Activated CD8-positive, alpha-beta T cell treated with anti-CD3 and anti-CD28 coated beads for 36 hours (primary cell): ENCODE measurements around the gene CASTOR1. TPM values are rescaled to one million over a fixed set of nuclear protein-coding genes. Genes with fewer than 3 reads are reported as not detected.

Experiments
- ATAC-seq: fragments of 200-7000 bp; cut with Tn5 transposase; one replicate; pipeline ENCODE4 v1.10.0; 2021; ENCODE audit warnings: mild to moderate bottlenecking, moderate library complexity
- CTCF ChIA-PET: fragments of 350-600 bp; sonication (Branson Sonifier 250); formaldehyde crosslinking; loops from one replicate; lab custom pipeline; 2021; ENCODE audit warnings: antibody characterized with exemption; lab: Charles Lee
- POLR2A ChIA-PET: fragments of 350-600 bp; sonication (Branson Sonifier 250); formaldehyde crosslinking; loops from one replicate; lab custom pipeline; 2021; ENCODE audit warnings: antibody characterized with exemption; lab: Charles Lee
- DNase-seq: peaks from one replicate; pipeline ENCODE4 v3.0.0-alpha.2; 2020
- H3K27ac Mint-ChIP-seq: one replicate; pipeline ENCODE4 v1.8.0; 2021; ENCODE audit warnings: mild to moderate bottlenecking, mixed read lengths
- H3K27me3 Mint-ChIP-seq: one replicate; pipeline ENCODE4 v1.8.0; 2021; ENCODE audit warnings: mixed read lengths
- H3K36me3 Mint-ChIP-seq: one replicate; pipeline ENCODE4 v1.8.0; 2021; ENCODE audit warnings: low read depth, mixed read lengths
- H3K4me1 Mint-ChIP-seq: one replicate; pipeline ENCODE4 v1.8.0; 2021; ENCODE audit warnings: low read depth, mixed read lengths
- H3K4me3 Mint-ChIP-seq: one replicate; pipeline ENCODE4 v1.8.0; 2021; ENCODE audit warnings: mild to moderate bottlenecking, moderate library complexity, mixed read lengths
- H3K9me3 Mint-ChIP-seq: one replicate; pipeline ENCODE4 v1.8.0; 2021; ENCODE audit warnings: mixed read lengths
- intact Hi-C: fragments of 100-400 bp; cut with micrococcal nuclease; formaldehyde crosslinking; loops from one replicate; pipeline ENCODE4 v1.10.0; 2022
- total RNA-seq, 2 experiments: library from RNA; stranded (reverse); gene quantifications; one replicate each; pipeline ENCODE4 v1.2.3, GENCODE V29; 2021
- TF ChIP-seq, protein P1 (sequence below): fragments of 200-600 bp; IDR thresholded peaks from one replicate; pipeline ENCODE4 v1.8.0; 2022; ENCODE audit warnings: antibody characterized with exemption, mild to moderate bottlenecking

Gene CASTOR1
- total RNA-seq, 2 experiments from 2014 or later, result 4.2 to 5.1 TPM

DNA sequence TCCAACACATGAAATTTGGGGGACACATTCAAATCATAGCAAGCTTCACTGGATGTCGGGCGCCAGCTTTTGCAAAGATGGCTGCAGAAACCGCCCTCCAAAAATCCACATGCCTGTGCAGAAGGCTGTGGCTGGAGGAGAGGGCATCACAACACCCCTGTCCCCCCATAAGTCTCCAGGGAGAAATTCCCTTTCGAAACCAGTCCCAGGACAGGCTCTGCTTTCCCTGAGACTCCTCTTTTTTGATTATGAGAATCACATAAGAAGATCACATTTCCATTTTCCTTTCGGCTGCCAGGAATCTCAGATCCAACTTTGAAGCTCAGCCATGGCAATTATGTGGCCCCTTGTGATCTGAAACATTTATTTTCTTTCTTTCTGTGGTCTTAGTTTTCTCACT is 52.4 kb downstream of the CASTOR1 start:
- Mint-ChIP-seq H3K9me3 (no peaks in the 10 kb centered on the region), H3K27ac (peak overlapping the region; percentile 21), H3K36me3 (peaks cover 10% of the 10 kb centered on the region), H3K4me1 (peaks cover 2% of the 10 kb centered on the region), H3K27me3 (no peaks in the 10 kb centered on the region), H3K4me3 (no peak overlapping the region)
- no peak for ATAC-seq
- CTCF ChIA-PET, result interaction anchor here (0.7 to 1.5 kb wide), 4 partner anchors 12 to 129 kb away, joined by 3 to 6 read pairs (median 4); no protein-coding TSS in a partner anchor
- TF ChIP-seq, protein P1, sequence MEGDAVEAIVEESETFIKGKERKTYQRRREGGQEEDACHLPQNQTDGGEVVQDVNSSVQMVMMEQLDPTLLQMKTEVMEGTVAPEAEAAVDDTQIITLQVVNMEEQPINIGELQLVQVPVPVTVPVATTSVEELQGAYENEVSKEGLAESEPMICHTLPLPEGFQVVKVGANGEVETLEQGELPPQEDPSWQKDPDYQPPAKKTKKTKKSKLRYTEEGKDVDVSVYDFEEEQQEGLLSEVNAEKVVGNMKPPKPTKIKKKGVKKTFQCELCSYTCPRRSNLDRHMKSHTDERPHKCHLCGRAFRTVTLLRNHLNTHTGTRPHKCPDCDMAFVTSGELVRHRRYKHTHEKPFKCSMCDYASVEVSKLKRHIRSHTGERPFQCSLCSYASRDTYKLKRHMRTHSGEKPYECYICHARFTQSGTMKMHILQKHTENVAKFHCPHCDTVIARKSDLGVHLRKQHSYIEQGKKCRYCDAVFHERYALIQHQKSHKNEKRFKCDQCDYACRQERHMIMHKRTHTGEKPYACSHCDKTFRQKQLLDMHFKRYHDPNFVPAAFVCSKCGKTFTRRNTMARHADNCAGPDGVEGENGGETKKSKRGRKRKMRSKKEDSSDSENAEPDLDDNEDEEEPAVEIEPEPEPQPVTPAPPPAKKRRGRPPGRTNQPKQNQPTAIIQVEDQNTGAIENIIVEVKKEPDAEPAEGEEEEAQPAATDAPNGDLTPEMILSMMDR, result no peak
- intact Hi-C loops, result no loop called here
- no peak for DNase-seq
- POLR2A ChIA-PET, result interaction anchor here (0.6 to 3.6 kb wide), 5 partner anchors 8 to 765 kb away, joined by 3 to 20 read pairs (median 10); partner anchors contain the start of gene LIF

DNA sequence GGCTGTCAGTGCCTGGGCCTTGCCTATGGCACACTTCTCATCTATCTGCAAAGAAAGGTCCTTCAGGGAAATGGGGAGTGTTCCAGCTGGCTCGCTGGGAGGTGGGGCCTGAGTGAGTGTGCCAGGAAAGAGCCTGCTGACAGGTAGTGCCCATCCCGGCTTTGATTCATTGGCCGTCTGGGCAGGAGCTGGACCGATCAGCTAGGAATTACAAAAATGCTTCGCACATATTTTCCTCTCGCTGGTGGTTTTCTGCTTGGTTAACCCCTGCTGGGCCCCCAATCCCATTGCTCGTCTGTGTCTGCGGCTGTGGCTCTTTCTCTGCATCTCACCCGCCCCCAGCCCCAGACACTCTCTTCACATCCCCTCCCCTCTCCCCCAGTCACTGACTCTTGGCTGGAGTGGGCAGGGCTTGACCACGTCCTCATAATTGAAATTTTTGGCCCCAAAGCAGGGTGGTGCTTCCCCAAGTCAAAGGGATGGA is 53.6 kb downstream of the CASTOR1 start:
- DNase-seq, result no peak
- Mint-ChIP-seq H3K27ac (no peak overlapping the region), H3K9me3 (no peaks in the 10 kb centered on the region), H3K27me3 (no peaks in the 10 kb centered on the region), H3K4me1 (peaks cover 2% of the 10 kb centered on the region), H3K36me3 (peaks cover 6% of the 10 kb centered on the region), H3K4me3 (no peak overlapping the region)
- no peak for ATAC-seq
- TF ChIP-seq, protein P1, result no peak
- POLR2A ChIA-PET, result interaction anchor here (1.1 to 3.6 kb wide), 3 partner anchors 9 to 116 kb away, joined by 3 to 20 read pairs (median 10); partner anchors contain the start of gene LIF
- intact Hi-C loops, result no loop called here
- CTCF ChIA-PET, result interaction anchor here (1.3 to 1.6 kb wide), 3 partner anchors 20 to 131 kb away, joined by 3 read pairs; no protein-coding TSS in a partner anchor

Other genes with a start within 250 kb of the CASTOR1 start
- not detected for gene HORMAD2, start 209.0 kb downstream of the CASTOR1 start, total RNA-seq
- gene LIF, start 42.7 kb downstream of the CASTOR1 start, total RNA-seq, result 100 to 1,000 TPM; 160 to 161 TPM
- gene OSM, start 22.7 kb downstream of the CASTOR1 start, total RNA-seq, result 10 to 100 TPM; 44.3 to 45.7 TPM
- 10 to 100 TPM; 20.5 to 21.1 TPM for gene TBC1D10A, start 37.4 kb upstream of the CASTOR1 start, total RNA-seq
- gene SF3A1, start 67.4 kb upstream of the CASTOR1 start, total RNA-seq, result 100 to 1,000 TPM; 252 to 262 TPM
- gene CCDC157, start 67.5 kb upstream of the CASTOR1 start, total RNA-seq, result 1 to 10 TPM; 2.2 to 2.4 TPM
- gene RNF215, start 97.9 kb upstream of the CASTOR1 start, total RNA-seq, result 1 to 10 TPM; 7.1 to 7.2 TPM
- gene SEC14L2, start 107.5 kb upstream of the CASTOR1 start, total RNA-seq, result 10 to 100 TPM; 15.1 to 15.4 TPM
- gene MTFP1, start 136.3 kb upstream of the CASTOR1 start, total RNA-seq, result 10 to 100 TPM; 89.8 to 93.8 TPM
- not detected for gene SEC14L3, start 182.5 kb upstream of the CASTOR1 start, total RNA-seq
- gene SEC14L4, start 216.2 kb upstream of the CASTOR1 start, total RNA-seq, result not detected